Uterus (tissue), 2 donors: ENCODE data around the gene TM2D3.

Source experiments
- POLR2A ChIP-seq, 2 donors: fragments of 450-650 bp; IDR thresholded peaks; one replicate each; pipeline ENCODE4 v1.6.1; 2016; ENCODE audit warnings: antibody characterized with exemption in 2 of 2, mild to moderate bottlenecking in 1 of 2, moderate library complexity in 1 of 2
- TF ChIP-seq, protein P1 (sequence below), 4 experiments: fragments of 200-600 bp in 2 of 4; fragments of 450-650 bp in 2 of 4; sonication (generic) in 2 of 4; IDR thresholded peaks; one replicate each; pipeline ENCODE4 v1.5.1; 2016 to 2019; ENCODE audit warnings: antibody characterized with exemption in 4 of 4, mild to moderate bottlenecking in 2 of 4, moderate library complexity in 1 of 4

- TF ChIP-seq POLR2A (IDR thresholded peaks at IDR 0.05), result no peak
- TF ChIP-seq, protein P1, sequence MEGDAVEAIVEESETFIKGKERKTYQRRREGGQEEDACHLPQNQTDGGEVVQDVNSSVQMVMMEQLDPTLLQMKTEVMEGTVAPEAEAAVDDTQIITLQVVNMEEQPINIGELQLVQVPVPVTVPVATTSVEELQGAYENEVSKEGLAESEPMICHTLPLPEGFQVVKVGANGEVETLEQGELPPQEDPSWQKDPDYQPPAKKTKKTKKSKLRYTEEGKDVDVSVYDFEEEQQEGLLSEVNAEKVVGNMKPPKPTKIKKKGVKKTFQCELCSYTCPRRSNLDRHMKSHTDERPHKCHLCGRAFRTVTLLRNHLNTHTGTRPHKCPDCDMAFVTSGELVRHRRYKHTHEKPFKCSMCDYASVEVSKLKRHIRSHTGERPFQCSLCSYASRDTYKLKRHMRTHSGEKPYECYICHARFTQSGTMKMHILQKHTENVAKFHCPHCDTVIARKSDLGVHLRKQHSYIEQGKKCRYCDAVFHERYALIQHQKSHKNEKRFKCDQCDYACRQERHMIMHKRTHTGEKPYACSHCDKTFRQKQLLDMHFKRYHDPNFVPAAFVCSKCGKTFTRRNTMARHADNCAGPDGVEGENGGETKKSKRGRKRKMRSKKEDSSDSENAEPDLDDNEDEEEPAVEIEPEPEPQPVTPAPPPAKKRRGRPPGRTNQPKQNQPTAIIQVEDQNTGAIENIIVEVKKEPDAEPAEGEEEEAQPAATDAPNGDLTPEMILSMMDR (IDR thresholded peaks at IDR 0.05), result no peak
Measured at GRCh38 chr15:101633356-101633755, 18.8 kb downstream of the TM2D3 start.
